SU-DHL-6 (cell line): ENCODE data around the gene PLAGL1.

Experiments
- CTCF ChIP-seq: fragments of 200-600 bp; sonication (generic); IDR thresholded peaks from one replicate; pipeline ENCODE4 v1.5.1; 2017; ENCODE audit warnings: antibody characterized with exemption, mild to moderate bottlenecking, low read length, moderate library complexity; ENCODE audit not compliant: insufficient read depth, poor library complexity, severe bottlenecking
- EZH2phosphoT487 ChIP-seq: fragments of 200-600 bp; sonication (generic), shearing (Covaris generic); conservative IDR thresholded peaks from 2 replicates; pipeline ENCODE4 v1.6.1; 2018; ENCODE audit warnings: mild to moderate bottlenecking, antibody characterized with exemption, low read length, moderate library complexity, mixed read lengths

- TF ChIP-seq CTCF = no peak
- no peak for TF ChIP-seq EZH2phosphoT487
Measured at GRCh38 chr6:144008120-144008811, at the start of gene PLAGL1.
